Glomerular visceral epithelial cell (primary cell): Measurements from ENCODE around the gene FNIP2.
"Not testable (repeated sequence)": the region's sequence is repeated elsewhere in the genome, so short reads cannot be mapped to it uniquely, and the experiment has no call there.

Source experiments
- DNase-seq: peaks from one replicate; pipeline ENCODE4 v3.0.0-alpha.2; 2016; ENCODE audit errors: extremely low spot score

The FNIP2 gene

GRCh38 chr4:158814636-158815330, 46.0 kb downstream of the FNIP2 start:
- DNase-seq, result no peak

GRCh38 chr4:158816955-158817354, 48.1 kb downstream of the FNIP2 start:
- DNase-seq, result no peak

- DNase-seq, result no peak
Observed at GRCh38 chr4:158817562-158818296, 48.9 kb downstream of the FNIP2 start.

GRCh38 chr4:158818560-158819140, 49.8 kb downstream of the FNIP2 start:
- DNase-seq, result no peak

- DNase-seq, result no peak
Observed at GRCh38 chr4:158819942-158820786, 51.3 kb downstream of the FNIP2 start.

- no peak for DNase-seq
Observed at GRCh38 chr4:158821228-158821971, 52.6 kb downstream of the FNIP2 start.

GRCh38 chr4:158822348-158822747, 53.5 kb downstream of the FNIP2 start:
- DNase-seq, result no peak

- peak; percentile 62 for DNase-seq
Observed at GRCh38 chr4:158823461-158823873, 54.6 kb downstream of the FNIP2 start.

- DNase-seq, result peak; percentile 62
Observed at GRCh38 chr4:158824425-158825274, 55.8 kb downstream of the FNIP2 start.

- no peak for DNase-seq
Observed at GRCh38 chr4:158825433-158826036, 56.7 kb downstream of the FNIP2 start.

- no peak for DNase-seq
Observed at GRCh38 chr4:158826057-158826456, 57.2 kb downstream of the FNIP2 start.

- no peak for DNase-seq
Observed at GRCh38 chr4:158826882-158827281, 58.1 kb downstream of the FNIP2 start.

- no peak for DNase-seq
Observed at GRCh38 chr4:158827543-158827981, 58.7 kb downstream of the FNIP2 start.

- not testable (repeated sequence) for DNase-seq
Observed at GRCh38 chr4:158828151-158828550, 59.3 kb downstream of the FNIP2 start.

GRCh38 chr4:158829254-158829653, 60.4 kb downstream of the FNIP2 start:
- no peak for DNase-seq

GRCh38 chr4:158833602-158834001, 64.8 kb downstream of the FNIP2 start:
- no peak for DNase-seq

- DNase-seq, result no peak
Observed at GRCh38 chr4:158835226-158836001, 66.6 kb downstream of the FNIP2 start.

GRCh38 chr4:158836002-158836369, 67.2 kb downstream of the FNIP2 start:
- DNase-seq, result no peak

- DNase-seq, result no peak
Observed at GRCh38 chr4:158836828-158837449, 68.1 kb downstream of the FNIP2 start.
